Fibroblast of lung (primary cell): ENCODE measurements around the gene LMO1. TPM values are rescaled to one million over a fixed set of nuclear protein-coding genes. Genes with fewer than 3 reads are reported as not detected.

Source experiments
- DNase-seq, 2 donors: peaks; one replicate each; pipeline versions ENCODE4 v3.0.0 to v3.0.0-alpha.2; 2010; ENCODE audit warnings: low read depth in 2 of 2
- H2AFZ ChIP-seq: 2 replicates; pipeline ENCODE4 v1.5.1; 2012; ENCODE audit warnings: low read length, control low read depth, inconsistent platforms
- H3K27ac ChIP-seq: 2 replicates; pipeline ENCODE4 v1.5.1; 2011; ENCODE audit warnings: low read length, control low read depth; ENCODE audit not compliant: insufficient read depth
- H3K27me3 ChIP-seq: 2 replicates; pipeline ENCODE4 v1.5.1; 2011; ENCODE audit warnings: mild to moderate bottlenecking, low read length; ENCODE audit not compliant: control insufficient read depth, insufficient read depth
- H3K36me3 ChIP-seq: 2 replicates; pipeline ENCODE4 v1.5.1; 2011; ENCODE audit warnings: low read length; ENCODE audit not compliant: control insufficient read depth, insufficient read depth
- H3K4me1 ChIP-seq: 2 replicates; pipeline ENCODE4 v1.5.1; 2011; ENCODE audit warnings: low read length; ENCODE audit not compliant: control insufficient read depth, insufficient read depth; ENCODE audit errors: extremely low read depth
- H3K4me2 ChIP-seq: 2 replicates; pipeline ENCODE4 v1.5.1; 2011; ENCODE audit warnings: low read length, control low read depth; ENCODE audit not compliant: insufficient read depth; ENCODE audit errors: extremely low read depth
- H3K4me3 ChIP-seq, 4 experiments: fragments of 200-600 bp in 1 of 4; sonication (generic) in 1 of 4; replicated peaks in 1 of 4; 2 replicates each; pipeline ENCODE4 v1.5.1; 2011 to 2016; ENCODE audit warnings: low read length in 4 of 4, low read depth in 3 of 4, mild to moderate bottlenecking in 3 of 4, control low read depth in 2 of 4, inconsistent platforms in 1 of 4, mixed read lengths in 1 of 4; ENCODE audit not compliant: insufficient read depth in 1 of 4; ENCODE audit errors: control extremely low read depth in 1 of 4
- H3K79me2 ChIP-seq: 2 replicates; pipeline ENCODE4 v1.5.1; 2012; ENCODE audit warnings: mild to moderate bottlenecking, low read length, inconsistent platforms; ENCODE audit not compliant: control insufficient read depth, insufficient read depth
- H3K9ac ChIP-seq: 2 replicates; pipeline ENCODE4 v1.5.1; 2011; ENCODE audit warnings: mild to moderate bottlenecking, low read length, control low read depth; ENCODE audit not compliant: insufficient read depth
- H3K9me3 ChIP-seq: 2 replicates; pipeline ENCODE4 v1.5.1; 2012; ENCODE audit warnings: low read depth, low read length; ENCODE audit not compliant: control insufficient read depth, insufficient read depth
- H4K20me1 ChIP-seq: 2 replicates; pipeline ENCODE4 v1.5.1; 2011; ENCODE audit warnings: low read length; ENCODE audit not compliant: control insufficient read depth, insufficient read depth; ENCODE audit errors: extremely low read depth
- EZH2 ChIP-seq: IDR thresholded peaks from 2 replicates; pipeline ENCODE4 v1.5.1; 2012; ENCODE audit warnings: low read length, control low read depth, mild to moderate bottlenecking; ENCODE audit errors: missing control alignments
- polyA plus RNA-seq, 2 donors: library from polyadenylated mRNA; depleted of rRNA in 1 of 2; stranded (reverse) in 1 of 2; unstranded in 1 of 2; fragments of >200 nt; gene quantifications; 2 replicates each; pipeline ENCODE4 v1.2.1, GENCODE V29; 2011 to 2012; ENCODE audit warnings: missing spikeins in 1 of 2
- total RNA-seq: library from RNA; depleted of rRNA; stranded (reverse); fragments of >200 nt; gene quantifications from 2 replicates; pipeline ENCODE4 v1.2.1, GENCODE V29; 2014
- TF ChIP-seq, protein P1 (sequence below), 2 donors: IDR thresholded peaks in 1 of 2; conservative IDR thresholded peaks in 1 of 2; 1 replicate in 1 of 2; 2 replicates in 1 of 2; pipeline ENCODE4 v1.5.1; 2011 to 2012; ENCODE audit warnings: low read length in 2 of 2, control low read depth in 1 of 2, inconsistent platforms in 1 of 2, low read depth in 1 of 2, mild to moderate bottlenecking in 1 of 2

The LMO1 gene
- total and polyA plus RNA-seq, 2 donors (not counting 1 experiment from before 2014, with no cell fraction given) = not detected

DNA sequence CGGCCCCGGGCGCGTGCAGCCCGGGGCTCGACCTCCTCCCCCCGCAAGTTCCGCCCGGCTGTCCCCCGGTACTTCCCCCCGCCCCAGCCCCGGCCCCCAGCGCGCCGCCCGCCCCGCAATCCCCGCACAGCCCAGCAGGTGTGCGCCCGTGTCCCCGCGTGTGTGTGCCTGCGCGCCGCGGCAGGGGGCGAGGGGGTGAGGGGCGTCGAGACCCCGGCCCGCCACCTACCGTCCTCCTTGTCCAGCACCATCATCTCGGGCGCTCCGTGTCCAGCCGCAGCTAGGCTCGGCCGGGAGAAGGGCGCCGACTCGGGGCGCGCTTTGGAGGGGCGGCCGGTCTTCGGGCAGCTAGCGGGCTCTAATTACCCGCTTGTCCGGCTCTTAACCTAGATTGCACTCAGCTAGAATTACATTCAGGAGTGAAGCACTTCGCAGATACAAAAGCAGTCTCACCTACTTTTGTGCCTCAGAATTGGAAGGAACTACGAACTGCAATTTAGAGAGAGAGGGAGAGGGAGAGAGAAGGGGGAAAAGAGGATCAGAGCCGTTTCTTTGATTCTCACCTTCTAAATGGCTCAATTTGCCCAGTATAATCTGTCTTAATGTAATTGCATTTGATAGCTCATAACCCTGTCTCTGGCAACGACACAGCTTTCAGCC lies 439 bp downstream of the LMO1 start:
- Histone ChIP-seq H2AFZ (no peak overlapping the region), H3K79me2 (no peaks in the 10 kb centered on the region), H3K36me3 (no peaks in the 10 kb centered on the region), H3K4me3 (peak overlapping the region in 3 of 4 experiments; percentile 4 to 47 (median 31)), H3K4me1 (no peaks in the 10 kb centered on the region), H3K9ac (no peak overlapping the region), H3K27ac (no peak overlapping the region), H3K27me3 (peaks cover 37% of the 10 kb centered on the region), H3K9me3 (no peaks in the 10 kb centered on the region), H3K4me2 (peak overlapping the region; percentile 15), H4K20me1 (no peaks in the 10 kb centered on the region)
- TF ChIP-seq EZH2 = peak; percentile 76
- TF ChIP-seq, protein P1, sequence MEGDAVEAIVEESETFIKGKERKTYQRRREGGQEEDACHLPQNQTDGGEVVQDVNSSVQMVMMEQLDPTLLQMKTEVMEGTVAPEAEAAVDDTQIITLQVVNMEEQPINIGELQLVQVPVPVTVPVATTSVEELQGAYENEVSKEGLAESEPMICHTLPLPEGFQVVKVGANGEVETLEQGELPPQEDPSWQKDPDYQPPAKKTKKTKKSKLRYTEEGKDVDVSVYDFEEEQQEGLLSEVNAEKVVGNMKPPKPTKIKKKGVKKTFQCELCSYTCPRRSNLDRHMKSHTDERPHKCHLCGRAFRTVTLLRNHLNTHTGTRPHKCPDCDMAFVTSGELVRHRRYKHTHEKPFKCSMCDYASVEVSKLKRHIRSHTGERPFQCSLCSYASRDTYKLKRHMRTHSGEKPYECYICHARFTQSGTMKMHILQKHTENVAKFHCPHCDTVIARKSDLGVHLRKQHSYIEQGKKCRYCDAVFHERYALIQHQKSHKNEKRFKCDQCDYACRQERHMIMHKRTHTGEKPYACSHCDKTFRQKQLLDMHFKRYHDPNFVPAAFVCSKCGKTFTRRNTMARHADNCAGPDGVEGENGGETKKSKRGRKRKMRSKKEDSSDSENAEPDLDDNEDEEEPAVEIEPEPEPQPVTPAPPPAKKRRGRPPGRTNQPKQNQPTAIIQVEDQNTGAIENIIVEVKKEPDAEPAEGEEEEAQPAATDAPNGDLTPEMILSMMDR (conservative IDR thresholded peaks at IDR 0.05 in 1 of 2, IDR thresholded peaks at IDR 0.05 in 1 of 2; ENCODE audit: low read depth in 1 of 2, low read length in 2 of 2) = no peak
- DNase-seq = peak; percentile 12 to 25

DNA sequence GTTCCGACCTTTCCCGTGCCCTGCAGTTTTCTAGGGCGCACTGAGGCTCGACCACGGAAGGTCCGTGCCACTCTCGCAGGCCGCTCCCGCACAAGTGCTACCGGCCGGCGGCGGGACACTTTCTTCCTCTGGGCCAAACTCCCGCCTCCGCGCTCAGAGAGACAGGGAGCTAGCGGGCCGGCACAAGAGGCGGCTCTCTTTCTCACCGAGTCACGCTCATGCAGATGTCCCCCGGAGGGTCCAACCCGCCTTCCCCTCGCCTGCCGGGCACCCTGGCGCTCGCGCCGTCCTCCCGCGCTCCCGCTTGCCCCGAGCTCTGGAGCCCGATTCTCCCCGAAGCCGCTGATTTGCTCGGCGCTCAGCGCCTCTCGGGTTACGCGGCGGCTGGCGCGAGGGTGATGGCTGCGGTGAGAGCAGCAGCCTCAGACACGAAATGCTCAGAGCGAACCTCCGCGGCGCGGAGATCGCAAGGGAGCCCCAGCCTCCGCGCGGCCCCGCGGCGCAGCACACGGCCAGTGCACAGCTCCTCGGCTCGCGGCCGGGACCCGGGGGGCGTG lies 1.0 kb downstream of the LMO1 start:
- peak overlapping the region in 3 of 4 experiments; percentile 15 to 47 (median 31) for H3K4me3 ChIP-seq
- TF ChIP-seq EZH2 = peak; percentile 94
- TF ChIP-seq, protein P1 (conservative IDR thresholded peaks at IDR 0.05 in 1 of 2, IDR thresholded peaks at IDR 0.05 in 1 of 2; ENCODE audit: low read depth in 1 of 2, low read length in 2 of 2) = no peak
- no peak overlapping the region for H3K9ac ChIP-seq
- H3K4me1 ChIP-seq = no peaks in the 10 kb centered on the region
- peak; percentile 49 to 79 for DNase-seq
- no peak overlapping the region for H3K27ac ChIP-seq
- H2AFZ ChIP-seq = peak overlapping the region; percentile 44
- peak overlapping the region; percentile 85 for H3K4me2 ChIP-seq
- no peaks in the 10 kb centered on the region for H3K9me3 ChIP-seq
- H3K27me3 ChIP-seq = peaks cover 34% of the 10 kb centered on the region
- no peaks in the 10 kb centered on the region for H4K20me1 ChIP-seq
- no peaks in the 10 kb centered on the region for H3K36me3 ChIP-seq
- no peaks in the 10 kb centered on the region for H3K79me2 ChIP-seq

GRCh38 chr11:8261921-8262551 lies 1.6 kb downstream of the LMO1 start:
- peak overlapping the region; percentile 85 for H3K4me2 ChIP-seq
- H4K20me1 ChIP-seq = no peaks in the 10 kb centered on the region
- no peaks in the 10 kb centered on the region for H3K4me1 ChIP-seq
- no peak overlapping the region for H2AFZ ChIP-seq
- H3K27me3 ChIP-seq = peaks cover 28% of the 10 kb centered on the region
- H3K4me3 ChIP-seq = peak overlapping the region in 1 of 4 experiments; percentile 47
- no peaks in the 10 kb centered on the region for H3K9me3 ChIP-seq
- TF ChIP-seq, protein P1 (conservative IDR thresholded peaks at IDR 0.05 in 1 of 2, IDR thresholded peaks at IDR 0.05 in 1 of 2; ENCODE audit: low read depth in 1 of 2, low read length in 2 of 2) = no peak
- no peak for TF ChIP-seq EZH2
- H3K27ac ChIP-seq = no peak overlapping the region
- H3K79me2 ChIP-seq = no peaks in the 10 kb centered on the region
- no peak for DNase-seq
- H3K9ac ChIP-seq = no peak overlapping the region
- H3K36me3 ChIP-seq = no peaks in the 10 kb centered on the region
